Stimulated activated CD4-positive, alpha-beta T cell treated with anti-CD3 and anti-CD28 coated beads, Interleukin-12 subunit alpha, Interleukin-12 subunit beta, amount 100 ng/mL, for 4 hours (primary cell): Measurements from ENCODE around the gene MEIOSIN.
"Not testable (repeated sequence)": the region's sequence is repeated elsewhere in the genome, so short reads cannot be mapped to it uniquely, and the experiment has no call there.

Experiments used
- DNase-seq: peaks from one replicate; pipeline ENCODE4 v3.0.0-alpha.2; 2020

Gene MEIOSIN

GRCh38 chr19:45780448-45781213 is 47.4 kb downstream of the MEIOSIN start:
- DNase-seq, result no peak

GRCh38 chr19:45781214-45782161 is 48.2 kb downstream of the MEIOSIN start:
- no peak for DNase-seq

DNA sequence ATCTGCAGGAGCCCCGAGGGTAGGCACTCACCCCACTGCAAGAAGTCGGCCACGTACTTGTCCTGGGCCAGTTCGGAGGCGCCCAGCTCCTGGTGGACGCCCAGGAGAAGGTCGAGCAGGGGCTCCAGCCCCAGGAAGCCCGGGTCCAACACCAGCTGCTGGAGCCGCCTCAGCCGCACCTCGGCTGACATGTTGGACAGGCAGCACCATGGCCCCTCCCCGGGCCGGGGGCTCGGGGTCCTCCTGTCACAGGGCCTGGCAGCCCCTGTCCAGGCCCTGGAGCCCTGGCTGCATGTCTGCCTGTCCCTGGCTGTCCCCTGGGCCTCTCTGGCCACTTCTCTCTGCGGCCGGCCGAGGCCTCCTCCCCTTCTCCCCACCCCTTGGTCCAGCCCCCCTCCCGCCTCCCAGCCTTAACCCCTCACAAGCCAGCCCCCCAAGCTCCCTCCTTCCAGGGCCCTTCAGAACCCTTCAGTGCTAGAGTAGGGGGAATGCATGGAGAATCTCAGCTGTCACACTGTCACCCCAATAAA is 49.0 kb downstream of the MEIOSIN start, which contains the start of gene DMPK:
Gene DMPK, minus strand, starts transcription at position 329 of the 530 bp plus-strand sequence. Its CDS starts 138 bp downstream, at position 191.
- DNase-seq, result no peak

DNA sequence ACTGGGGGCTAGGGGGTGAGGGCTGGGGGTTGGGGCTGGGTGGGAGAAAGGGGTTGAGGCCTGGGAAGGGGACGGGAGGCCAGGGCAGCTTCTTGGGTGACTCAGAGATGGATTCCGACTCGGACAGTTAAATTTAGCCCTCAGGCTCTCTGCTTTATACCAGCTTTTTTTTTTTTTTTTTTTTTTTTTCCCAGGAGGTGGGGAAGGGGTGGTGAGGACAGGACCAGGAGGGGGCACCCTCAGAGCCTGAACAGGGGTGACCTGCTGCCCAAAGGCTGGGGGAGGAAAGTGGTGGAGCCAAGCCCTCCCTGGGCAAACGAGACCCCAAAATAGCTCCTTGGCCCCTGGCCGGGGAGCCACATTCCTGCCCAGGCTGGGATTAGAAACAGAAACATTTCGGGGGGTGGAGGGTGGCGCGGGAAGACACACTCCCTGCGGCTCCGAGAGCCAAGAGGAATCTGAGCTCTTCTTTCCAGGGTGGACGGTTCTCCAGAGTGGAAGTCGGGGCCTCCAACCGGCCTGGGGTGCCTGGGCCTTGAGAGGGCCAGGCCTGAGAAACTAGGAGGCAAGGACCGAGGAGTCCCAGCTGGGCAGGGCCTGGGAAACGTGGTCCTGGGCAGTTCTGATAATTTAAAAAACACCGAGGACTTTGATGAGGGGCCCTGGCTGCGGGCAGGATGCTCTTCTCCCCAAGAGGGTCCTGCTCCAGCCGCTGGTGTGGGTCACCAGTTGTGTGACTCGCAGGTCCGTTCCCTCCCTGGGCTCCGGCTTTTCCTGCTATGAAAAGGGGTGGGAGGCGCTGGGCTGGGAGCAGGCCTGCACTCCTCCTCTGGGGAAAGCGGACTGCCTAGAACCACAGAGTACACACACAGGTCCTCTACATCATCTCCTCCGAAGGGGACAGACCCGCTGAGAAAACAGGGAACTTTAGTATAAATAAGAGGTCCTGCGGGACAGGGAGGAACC is 49.9 kb downstream of the MEIOSIN start:
- no peak for DNase-seq

- DNase-seq, result no peak
These were observed 50.9 kb downstream of the MEIOSIN start for GRCh38 chr19:45784096-45784495.

DNA sequence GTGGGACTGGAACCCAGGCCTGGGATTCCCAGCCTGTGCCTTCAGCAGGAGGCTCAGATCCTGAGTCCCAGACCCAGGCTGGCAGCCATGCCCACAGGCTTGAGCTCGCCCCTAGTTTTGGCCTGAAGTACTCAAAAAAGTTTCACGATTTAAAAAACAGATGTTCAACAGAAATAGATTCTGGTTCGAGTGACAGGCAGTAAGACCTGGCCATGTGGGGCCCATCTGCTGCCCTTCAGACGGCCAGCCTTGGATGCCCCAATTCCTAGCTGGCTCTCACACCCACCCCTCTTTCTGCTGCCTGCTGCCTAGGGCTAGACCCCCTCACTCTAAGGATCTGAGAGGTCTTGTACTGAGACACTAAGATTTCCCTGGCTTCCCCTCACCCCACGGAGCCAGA is 51.9 kb downstream of the MEIOSIN start:
- DNase-seq, result no peak

- DNase-seq, result no peak
These were observed 52.7 kb downstream of the MEIOSIN start for GRCh38 chr19:45785781-45786532.

DNA sequence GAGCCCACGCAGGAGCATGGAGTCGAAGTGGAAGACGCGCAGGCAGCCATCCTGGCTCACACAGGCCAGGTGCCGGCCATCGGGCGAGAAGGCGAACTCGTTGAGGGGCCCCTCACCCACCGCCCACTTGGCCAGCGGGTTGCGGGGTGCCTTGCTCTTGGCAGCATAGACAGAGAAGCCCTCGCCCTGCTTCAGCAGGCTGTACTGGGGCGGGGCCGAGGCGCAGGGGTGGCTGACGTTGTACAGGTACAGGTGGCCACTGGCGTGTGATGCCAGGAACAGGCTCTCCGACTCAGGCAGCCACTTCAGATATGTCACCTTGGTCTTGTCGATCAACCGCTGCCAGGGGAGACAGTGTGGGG is 53.3 kb downstream of the MEIOSIN start:
- no peak for DNase-seq

DNA sequence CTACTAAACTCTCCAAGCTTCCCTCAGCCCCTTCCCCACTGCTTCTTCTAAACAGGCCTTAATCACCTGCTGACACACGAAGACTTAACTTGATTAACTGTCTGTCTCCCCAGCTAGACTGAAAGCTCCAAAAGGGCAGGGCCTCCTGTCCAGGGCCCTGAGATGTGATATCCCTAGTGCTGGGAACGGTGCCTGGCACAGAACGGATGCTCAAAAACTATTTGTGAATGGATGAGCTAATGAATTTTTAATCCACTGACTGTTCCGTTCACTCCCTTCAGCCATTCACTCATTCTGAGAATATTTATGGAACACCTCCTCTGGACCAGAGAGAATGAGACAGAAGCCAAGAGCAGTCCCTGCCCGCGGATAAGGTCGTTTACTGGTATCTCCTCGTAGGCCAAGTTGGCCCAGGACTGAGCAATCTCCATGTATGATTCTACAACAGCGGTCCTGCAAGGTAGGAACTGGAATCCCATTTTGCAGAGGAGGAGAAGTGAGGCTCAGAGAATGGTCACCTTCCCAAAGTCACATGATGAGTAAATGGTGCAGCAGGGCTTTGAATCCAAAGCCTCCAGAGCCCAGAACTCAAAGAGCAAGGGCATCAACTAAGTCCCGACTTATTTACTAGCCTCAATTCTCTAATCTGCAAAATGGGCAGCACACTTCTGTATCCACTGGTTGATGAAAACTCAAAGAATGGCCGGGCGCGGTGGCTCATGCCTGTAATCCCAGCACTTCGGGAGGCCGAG is 56.0 kb downstream of the MEIOSIN start:
- DNase-seq, result no peak

GRCh38 chr19:45790942-45791341 is 57.7 kb downstream of the MEIOSIN start:
- DNase-seq, result no peak

GRCh38 chr19:45791744-45792469 is 58.7 kb downstream of the MEIOSIN start:
- DNase-seq, result no peak

DNA sequence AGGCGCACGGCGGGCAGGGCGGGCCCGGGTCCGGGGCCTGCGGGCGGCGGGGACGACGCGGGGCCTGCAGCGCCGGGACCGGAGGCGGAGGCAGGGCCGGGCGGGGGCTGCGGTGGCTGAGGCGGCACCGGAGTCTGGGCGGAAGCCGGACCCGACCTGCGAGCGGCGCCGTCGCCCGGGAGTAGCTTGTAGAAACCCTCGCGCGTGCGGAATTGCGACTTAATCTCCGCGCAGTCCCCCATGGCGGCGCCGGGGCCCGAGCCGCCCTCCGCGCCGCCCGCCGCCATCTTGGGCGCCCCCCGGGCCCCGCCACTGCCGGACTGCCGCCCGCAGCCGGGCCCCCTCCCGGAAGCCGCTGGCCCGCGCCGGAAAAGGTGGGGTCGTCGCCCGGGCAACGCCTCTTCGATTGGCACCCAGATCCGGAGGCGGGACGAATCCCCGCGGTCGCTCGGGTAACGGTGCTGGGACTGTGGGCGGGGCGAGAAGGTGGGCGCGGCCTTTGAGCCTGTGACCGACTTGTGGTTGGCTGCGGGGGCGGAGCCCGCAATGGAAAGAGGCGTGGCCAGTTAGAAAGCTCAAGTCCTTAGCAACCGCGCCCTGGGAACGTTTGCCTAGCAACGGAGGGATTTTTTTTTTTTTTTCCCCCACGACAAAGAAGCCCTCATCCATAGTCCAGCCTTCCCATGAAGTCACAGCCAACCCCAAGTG is 59.4 kb downstream of the MEIOSIN start, which contains the start of gene DMWD:
Gene DMWD, minus strand, starts transcription at position 376 of the 708 bp plus-strand sequence. Its CDS starts 89 bp downstream, at position 287.
- peak; percentile 100 for DNase-seq

- no peak for DNase-seq
These were observed 59.9 kb downstream of the MEIOSIN start for GRCh38 chr19:45793178-45793564.

DNA sequence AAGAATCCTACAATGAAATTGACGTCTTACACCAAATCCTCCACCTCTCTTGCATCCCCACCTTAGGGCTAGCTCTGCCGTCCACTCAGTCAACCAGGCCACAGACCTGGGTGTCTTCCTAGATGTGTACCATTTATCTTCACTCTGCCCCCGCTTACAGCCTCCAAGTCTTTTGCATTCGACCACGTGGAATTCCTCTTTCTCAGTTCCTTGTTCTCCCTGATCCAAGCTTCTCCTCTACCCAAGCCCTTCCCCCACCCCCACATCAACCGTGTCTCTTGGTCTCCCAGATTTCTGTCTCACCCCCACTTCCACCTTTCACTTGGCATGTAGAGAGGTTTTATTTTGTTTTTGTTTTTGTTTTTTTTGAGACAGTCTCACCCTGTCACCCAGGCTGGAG is 60.6 kb downstream of the MEIOSIN start:
- no peak for DNase-seq

DNA sequence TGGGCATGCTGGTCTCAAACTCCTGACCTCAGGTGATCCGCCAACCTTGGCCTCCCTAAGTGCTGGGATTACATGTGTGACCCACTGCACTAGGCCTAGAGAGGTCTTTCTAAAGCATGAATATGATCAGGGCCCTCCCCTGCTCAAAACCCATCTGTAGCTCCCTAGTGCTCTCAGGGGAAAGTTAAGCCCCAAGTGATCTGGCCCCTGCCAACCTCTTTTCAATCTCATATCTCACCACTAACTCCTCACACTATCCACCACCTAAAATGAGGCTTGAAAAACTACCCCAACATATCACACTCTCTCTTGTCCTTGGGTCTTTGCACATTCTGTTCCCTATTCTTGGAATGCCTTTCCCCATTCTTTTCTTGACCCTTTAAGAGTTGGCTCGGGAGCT is 61.4 kb downstream of the MEIOSIN start:
- DNase-seq, result no peak

DNA sequence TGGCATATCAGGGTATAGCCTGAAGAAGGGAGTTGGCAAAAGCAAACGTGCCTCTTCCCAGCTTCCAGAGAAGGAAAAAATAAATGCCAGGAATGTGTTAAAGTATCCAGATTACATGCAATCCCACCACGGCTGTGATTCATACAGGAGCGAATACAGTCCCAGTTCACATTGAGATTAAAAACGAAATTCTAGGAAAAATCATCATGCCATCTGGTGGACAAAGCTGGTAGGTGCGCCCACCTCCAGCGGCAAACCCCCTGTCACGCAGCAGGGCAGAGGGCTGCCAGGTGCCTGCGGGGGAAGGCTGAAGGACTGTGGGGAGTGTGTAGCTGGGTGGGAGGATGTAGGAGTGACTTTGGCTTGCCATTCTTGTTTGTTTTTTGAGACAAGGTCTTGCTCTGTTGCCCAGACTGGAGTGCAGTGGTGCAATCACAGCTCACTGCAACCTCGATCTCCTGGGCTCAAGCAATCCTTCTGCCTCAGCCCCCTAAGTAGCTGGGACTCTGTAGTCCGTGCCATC is 65.8 kb downstream of the MEIOSIN start:
- peak; percentile 53 for DNase-seq

GRCh38 chr19:45799541-45799940 is 66.3 kb downstream of the MEIOSIN start:
- DNase-seq, result not testable (repeated sequence)

- no peak for DNase-seq
These were observed 66.9 kb downstream of the MEIOSIN start for GRCh38 chr19:45800070-45800553.
